Natural killer cell (primary cell): Measurements from ENCODE around the gene ART4. TPM values are rescaled to one million over a fixed set of nuclear protein-coding genes. Genes with fewer than 3 reads are reported as not detected.

Source experiments
- ATAC-seq, 3 donors: fragments of 150-1000 bp in 2 of 3; fragments of 200-7000 bp in 1 of 3; cut with Tn5 transposase; 1 replicate in 1 of 3; 2 replicates in 2 of 3; pipeline ENCODE4 v1.10.0; 2021; ENCODE audit warnings: mild to moderate bottlenecking in 2 of 3, moderate library complexity in 2 of 3
- DNase-seq, 2 donors: peaks; one replicate each; pipeline versions ENCODE4 v3.0.0 to v3.0.0-alpha.2; 2013 to 2021; ENCODE audit warnings: mixed read lengths in 1 of 2
- H3K27ac ChIP-seq: one replicate; pipeline ENCODE4 v1.5.1; 2013; ENCODE audit warnings: mild to moderate bottlenecking, low read length
- H3K27me3 ChIP-seq: one replicate; pipeline ENCODE4 v1.6.1; 2013; ENCODE audit warnings: low read length; ENCODE audit not compliant: control insufficient read depth, insufficient read depth
- H3K36me3 ChIP-seq: one replicate; pipeline ENCODE4 v1.6.1; 2013; ENCODE audit warnings: low read length; ENCODE audit not compliant: control insufficient read depth, insufficient read depth
- H3K4me1 ChIP-seq: one replicate; pipeline ENCODE4 v1.6.1; 2013; ENCODE audit warnings: low read length; ENCODE audit not compliant: control insufficient read depth, insufficient read depth
- H3K4me3 ChIP-seq: one replicate; pipeline ENCODE4 v1.5.1; 2013; ENCODE audit warnings: low read length
- H3K9me3 ChIP-seq: one replicate; pipeline ENCODE4 v1.6.1; 2013; ENCODE audit warnings: low read length; ENCODE audit not compliant: control insufficient read depth, insufficient read depth
- H3K27ac Mint-ChIP-seq, 2 donors: one replicate each; pipeline ENCODE4 v1.8.0; 2022; ENCODE audit warnings: mild to moderate bottlenecking in 2 of 2, mixed read lengths in 2 of 2, moderate library complexity in 1 of 2
- H3K27me3 Mint-ChIP-seq, 2 donors: one replicate each; pipeline ENCODE4 v1.8.0; 2022; ENCODE audit warnings: low read depth in 2 of 2, mixed read lengths in 2 of 2
- H3K36me3 Mint-ChIP-seq: one replicate; pipeline ENCODE4 v1.8.0; 2022; ENCODE audit warnings: mixed read lengths
- H3K4me1 Mint-ChIP-seq, 2 donors: one replicate each; pipeline ENCODE4 v1.8.0; 2022; ENCODE audit warnings: mixed read lengths in 2 of 2
- H3K4me3 Mint-ChIP-seq: one replicate; pipeline ENCODE4 v1.8.0; 2022; ENCODE audit warnings: mild to moderate bottlenecking, moderate library complexity, mixed read lengths
- H3K9me3 Mint-ChIP-seq, 2 donors: one replicate each; pipeline ENCODE4 v1.8.0; 2022; ENCODE audit warnings: mixed read lengths in 2 of 2
- CTCF ChIP-seq: fragments of 200-600 bp; IDR thresholded peaks from one replicate; pipeline ENCODE4 v1.8.0; 2022; ENCODE audit warnings: antibody characterized with exemption
- WGBS: methylation state at CpG from one replicate; pipeline ENCODE4 v1.1.7; 2013; ENCODE audit warnings: missing lambda C conversion rate; ENCODE audit not compliant: insufficient coverage; 5-methylcytosine and 5-hydroxymethylcytosine counted together
- intact Hi-C: fragments of 100-400 bp; cut with micrococcal nuclease; formaldehyde crosslinking; loops from one replicate; pipeline ENCODE4 v1.14.2; 2022
- total RNA-seq, 4 donors: library from RNA; stranded (reverse); fragments of 120-200 nt in 1 of 4; gene quantifications; one replicate each; pipeline versions ENCODE4 v1.2.3 to v1.2.4, GENCODE V29; 2013 to 2022

The ART4 gene
- total RNA-seq, 3 donors from 2014 or later (not counting 1 experiment from before 2014, with no cell fraction given), result not detected

- peaks cover 16 to 24% of the 10 kb centered on the region in 2 donors for H3K4me1 Mint-ChIP-seq
- ATAC-seq (no peak), DNase-seq (no peak)
- no peak for TF ChIP-seq CTCF
- WGBS, result 0% methylated on average over 2 of the region's 6 CpGs
- no peaks in the 10 kb centered on the region for H3K9me3 Mint-ChIP-seq
- Histone ChIP-seq H3K36me3 (no peaks in the 10 kb centered on the region), H3K9me3 (no peaks in the 10 kb centered on the region), H3K27me3 (peaks cover 3% of the 10 kb centered on the region), H3K4me1 (peaks cover 5% of the 10 kb centered on the region), H3K27ac (no peak overlapping the region), H3K4me3 (no peak overlapping the region)
- H3K27me3 Mint-ChIP-seq, result peaks cover 13 to 29% of the 10 kb centered on the region in 2 donors
- H3K27ac Mint-ChIP-seq, result no peak overlapping the region
- no peak overlapping the region for H3K4me3 Mint-ChIP-seq
- no peaks in the 10 kb centered on the region for H3K36me3 Mint-ChIP-seq
- intact Hi-C loops, result loop anchor here (5.0 kb wide), 1 partner anchor 76 kb away; no protein-coding TSS in a partner anchor
These were observed 37.6 kb upstream of the ART4 start for GRCh38 chr12:14880890-14881453.

GRCh38 chr12:14879222-14879933, 36.1 kb upstream of the ART4 start:
- Mint-ChIP-seq H3K36me3 (no peaks in the 10 kb centered on the region), H3K4me1 (peaks cover 4 to 11% of the 10 kb centered on the region in 2 donors), H3K27me3 (peaks cover 4 to 14% of the 10 kb centered on the region in 2 donors), H3K9me3 (no peaks in the 10 kb centered on the region), H3K27ac (no peak overlapping the region), H3K4me3 (no peak overlapping the region)
- Histone ChIP-seq H3K36me3 (no peaks in the 10 kb centered on the region), H3K4me1 (no peaks in the 10 kb centered on the region), H3K27ac (no peak overlapping the region), H3K4me3 (no peak overlapping the region), H3K27me3 (no peaks in the 10 kb centered on the region), H3K9me3 (no peaks in the 10 kb centered on the region)
- no peak for TF ChIP-seq CTCF
- WGBS, result 91% methylated on average over 8 of the region's 8 CpGs
- DNase-seq (no peak), ATAC-seq (no peak)
- intact Hi-C loops, result no loop called here

- Histone ChIP-seq H3K4me3 (no peak overlapping the region), H3K9me3 (no peaks in the 10 kb centered on the region), H3K27me3 (no peaks in the 10 kb centered on the region), H3K27ac (no peak overlapping the region), H3K36me3 (no peaks in the 10 kb centered on the region), H3K4me1 (no peaks in the 10 kb centered on the region)
- DNase-seq, result no peak
- no peak for ATAC-seq
- no peaks in the 10 kb centered on the region for H3K36me3 Mint-ChIP-seq
- peaks cover 0 to 7% of the 10 kb centered on the region in 2 donors for H3K4me1 Mint-ChIP-seq
- no CpG with 5 or more reads among the region's 1 CpG for WGBS
- no peaks in the 10 kb centered on the region for H3K9me3 Mint-ChIP-seq
- peaks cover 2 to 6% of the 10 kb centered on the region in 2 donors for H3K27me3 Mint-ChIP-seq
- intact Hi-C loops, result no loop called here
- no peak overlapping the region for H3K27ac Mint-ChIP-seq
- no peak for TF ChIP-seq CTCF
- no peak overlapping the region for H3K4me3 Mint-ChIP-seq
These were observed 35.2 kb upstream of the ART4 start for GRCh38 chr12:14878488-14878887.
